SU-DHL-6 (cell line): ENCODE measurements around the gene REG3A.

Experiments used
- H2AFZ ChIP-seq: fragments of 200-600 bp; sonication (generic); 2 replicates; pipeline ENCODE4 v1.6.1; 2014; ENCODE audit warnings: low read depth, mild to moderate bottlenecking, moderate library complexity, mixed read lengths, antibody characterized with exemption, low read length; ENCODE audit not compliant: severe bottlenecking
- H3F3A ChIP-seq: fragments of 200-600 bp; shearing (Covaris generic); 2 replicates; pipeline ENCODE4 v1.6.0; 2016; ENCODE audit warnings: antibody characterized with exemption, mild to moderate bottlenecking; ENCODE audit not compliant: insufficient read depth
- H3K27ac ChIP-seq: fragments of 200-600 bp; sonication (generic); 2 replicates; pipeline ENCODE4 v1.5.1; 2016; ENCODE audit warnings: low read depth, mild to moderate bottlenecking, low read length, moderate library complexity, mixed read lengths
- H3K27me3 ChIP-seq: fragments of 200-600 bp; sonication (generic), shearing (Covaris generic); 2 replicates; pipeline ENCODE4 v1.6.0; 2014; ENCODE audit warnings: mild to moderate bottlenecking, low read length
- H3K36me3 ChIP-seq: fragments of 200-600 bp; sonication (generic); 2 replicates; pipeline ENCODE4 v1.6.1; 2014; ENCODE audit warnings: mild to moderate bottlenecking, low read length, mixed read lengths
- H3K4me2 ChIP-seq: fragments of 300-600, 200-600 bp; shearing (Covaris generic), sonication (generic); 2 replicates; pipeline ENCODE4 v1.6.0; 2014; ENCODE audit warnings: low read length, low read depth, mild to moderate bottlenecking; ENCODE audit not compliant: poor library complexity, severe bottlenecking
- H3K4me3 ChIP-seq: fragments of 200-600 bp; sonication (generic); 2 replicates; pipeline ENCODE4 v1.5.1; 2014; ENCODE audit warnings: antibody characterized with exemption, low read length, mild to moderate bottlenecking, mixed read lengths; ENCODE audit not compliant: insufficient read depth, poor library complexity, severe bottlenecking
- H3K79me2 ChIP-seq: fragments of 200-600 bp; sonication (generic); 2 replicates; pipeline ENCODE4 v1.6.1; 2014; ENCODE audit warnings: mild to moderate bottlenecking, low read length, moderate library complexity; ENCODE audit not compliant: insufficient read depth
- H3K9ac ChIP-seq: fragments of 200-600 bp; sonication (generic); 2 replicates; pipeline ENCODE4 v1.7.0; 2014; ENCODE audit warnings: mild to moderate bottlenecking, low read length
- H3K9me2 ChIP-seq: fragments of 200-600 bp; sonication (generic); replicated peaks from 2 replicates; pipeline ENCODE4 v1.6.1; 2014; ENCODE audit warnings: low read length; ENCODE audit not compliant: insufficient read depth
- H3K9me3 ChIP-seq: fragments of 200-600 bp; sonication (generic); 2 replicates; pipeline ENCODE4 v1.6.1; 2014; ENCODE audit warnings: low read length, mixed read lengths; ENCODE audit not compliant: insufficient read depth
- H4K20me1 ChIP-seq: fragments of 200-600 bp; sonication (generic); 2 replicates; pipeline ENCODE4 v1.6.1; 2014; ENCODE audit warnings: low read depth, mild to moderate bottlenecking, antibody characterized with exemption, low read length, moderate library complexity, mixed read lengths
- EZH2phosphoT487 ChIP-seq: fragments of 200-600 bp; sonication (generic), shearing (Covaris generic); conservative IDR thresholded peaks from 2 replicates; pipeline ENCODE4 v1.6.1; 2018; ENCODE audit warnings: mild to moderate bottlenecking, antibody characterized with exemption, low read length, moderate library complexity, mixed read lengths
- TF ChIP-seq, protein P1 (sequence below): fragments of 200-600 bp; sonication (generic); IDR thresholded peaks from one replicate; pipeline ENCODE4 v1.5.1; 2017; ENCODE audit warnings: antibody characterized with exemption, mild to moderate bottlenecking, low read length, moderate library complexity; ENCODE audit not compliant: insufficient read depth, poor library complexity, severe bottlenecking

REG3A gene

DNA sequence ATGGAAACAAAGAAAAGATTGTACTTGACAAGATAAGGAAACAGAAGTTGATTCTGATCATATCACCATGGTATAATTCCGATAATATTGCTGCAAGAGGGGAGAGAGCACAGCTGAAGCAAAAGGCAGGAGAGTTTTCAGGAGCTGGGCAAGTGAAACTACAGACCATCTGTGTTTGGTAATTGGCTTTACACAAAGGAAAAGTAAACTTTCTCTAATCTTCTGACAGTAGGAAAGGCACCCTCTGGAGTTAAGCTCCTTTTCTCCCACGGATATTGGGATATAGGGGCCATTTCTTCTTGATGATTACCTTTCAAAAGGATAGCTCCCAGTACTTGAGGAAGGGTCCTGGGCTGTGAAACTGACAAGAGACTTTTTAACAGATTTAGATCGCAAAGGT, 29.9 kb upstream of the REG3A start:
- H3K9me2 ChIP-seq = no peaks in the 10 kb centered on the region
- H3K4me2 ChIP-seq = no peak overlapping the region
- no peak overlapping the region for H3K27ac ChIP-seq
- TF ChIP-seq, protein P1, sequence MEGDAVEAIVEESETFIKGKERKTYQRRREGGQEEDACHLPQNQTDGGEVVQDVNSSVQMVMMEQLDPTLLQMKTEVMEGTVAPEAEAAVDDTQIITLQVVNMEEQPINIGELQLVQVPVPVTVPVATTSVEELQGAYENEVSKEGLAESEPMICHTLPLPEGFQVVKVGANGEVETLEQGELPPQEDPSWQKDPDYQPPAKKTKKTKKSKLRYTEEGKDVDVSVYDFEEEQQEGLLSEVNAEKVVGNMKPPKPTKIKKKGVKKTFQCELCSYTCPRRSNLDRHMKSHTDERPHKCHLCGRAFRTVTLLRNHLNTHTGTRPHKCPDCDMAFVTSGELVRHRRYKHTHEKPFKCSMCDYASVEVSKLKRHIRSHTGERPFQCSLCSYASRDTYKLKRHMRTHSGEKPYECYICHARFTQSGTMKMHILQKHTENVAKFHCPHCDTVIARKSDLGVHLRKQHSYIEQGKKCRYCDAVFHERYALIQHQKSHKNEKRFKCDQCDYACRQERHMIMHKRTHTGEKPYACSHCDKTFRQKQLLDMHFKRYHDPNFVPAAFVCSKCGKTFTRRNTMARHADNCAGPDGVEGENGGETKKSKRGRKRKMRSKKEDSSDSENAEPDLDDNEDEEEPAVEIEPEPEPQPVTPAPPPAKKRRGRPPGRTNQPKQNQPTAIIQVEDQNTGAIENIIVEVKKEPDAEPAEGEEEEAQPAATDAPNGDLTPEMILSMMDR = no peak
- no peak for TF ChIP-seq EZH2phosphoT487
- no peaks in the 10 kb centered on the region for H3F3A ChIP-seq
- H3K9me3 ChIP-seq = no peaks in the 10 kb centered on the region
- no peaks in the 10 kb centered on the region for H3K36me3 ChIP-seq
- H3K9ac ChIP-seq = no peak overlapping the region
- H3K27me3 ChIP-seq = no peaks in the 10 kb centered on the region
- no peak overlapping the region for H3K4me3 ChIP-seq
- no peaks in the 10 kb centered on the region for H4K20me1 ChIP-seq
- H2AFZ ChIP-seq = no peak overlapping the region
- H3K79me2 ChIP-seq = no peaks in the 10 kb centered on the region

- no peak overlapping the region for H3K27ac ChIP-seq
- H3K9ac ChIP-seq = no peak overlapping the region
- no peak overlapping the region for H3K4me2 ChIP-seq
- no peaks in the 10 kb centered on the region for H3K9me2 ChIP-seq
- TF ChIP-seq EZH2phosphoT487 = no peak
- TF ChIP-seq, protein P1 = no peak
- no peak overlapping the region for H3K4me3 ChIP-seq
- H3K36me3 ChIP-seq = no peaks in the 10 kb centered on the region
- H3K9me3 ChIP-seq = peaks cover 9% of the 10 kb centered on the region; the same call in 1 of the 2 replicates
- no peaks in the 10 kb centered on the region for H3K27me3 ChIP-seq
- H2AFZ ChIP-seq = no peak overlapping the region
- no peaks in the 10 kb centered on the region for H4K20me1 ChIP-seq
- no peaks in the 10 kb centered on the region for H3F3A ChIP-seq
- H3K79me2 ChIP-seq = no peaks in the 10 kb centered on the region
Measured at GRCh38 chr2:79181617-79182016, 22.1 kb upstream of the REG3A start.

- Histone ChIP-seq H3K27me3 (no peaks in the 10 kb centered on the region), H3K36me3 (no peaks in the 10 kb centered on the region), H3K9me2 (no peaks in the 10 kb centered on the region), H2AFZ (no peak overlapping the region), H4K20me1 (no peaks in the 10 kb centered on the region), H3K4me2 (no peak overlapping the region), H3K9me3 (peaks cover 9% of the 10 kb centered on the region; the same call in 1 of the 2 replicates), H3K4me3 (no peak overlapping the region), H3K9ac (no peak overlapping the region), H3K79me2 (no peaks in the 10 kb centered on the region), H3K27ac (no peak overlapping the region), H3F3A (no peaks in the 10 kb centered on the region)
- TF ChIP-seq, protein P1 = no peak
- TF ChIP-seq EZH2phosphoT487 = no peak
Measured at GRCh38 chr2:79180092-79180491, 20.5 kb upstream of the REG3A start.
